Panc1 (cell line): ENCODE measurements around the gene SCAF4.

Experiments
- POLR2AphosphoS5 ChIP-seq: IDR thresholded peaks from 2 replicates; pipeline ENCODE4 v1.6.1; 2012; ENCODE audit warnings: mild to moderate bottlenecking, low read depth, low read length, moderate library complexity
- SIN3A ChIP-seq: IDR thresholded peaks from 2 replicates; pipeline ENCODE4 v1.6.1; 2012; ENCODE audit warnings: low read depth, mild to moderate bottlenecking, low read length, moderate library complexity, borderline replicate concordance; ENCODE audit not compliant: insufficient read depth
- TCF7L2 ChIP-seq: IDR thresholded peaks from 2 replicates; pipeline ENCODE4 v1.6.1; 2011; ENCODE audit warnings: mild to moderate bottlenecking, low read depth, low read length, inconsistent platforms
- TF ChIP-seq, protein P1 (sequence below): fragments of 450-650 bp; IDR thresholded peaks from 2 replicates; pipeline ENCODE4 v1.5.1; 2017; ENCODE audit warnings: mild to moderate bottlenecking
- TF ChIP-seq, protein P2 (sequence below), 2 experiments: IDR thresholded peaks; 2 replicates each; pipeline ENCODE4 v1.6.1; 2011 to 2012; ENCODE audit warnings: low read depth in 2 of 2, control low read depth in 1 of 2, low read length in 1 of 2, mild to moderate bottlenecking in 1 of 2, moderate library complexity in 1 of 2; ENCODE audit not compliant: insufficient read depth in 1 of 2

DNA sequence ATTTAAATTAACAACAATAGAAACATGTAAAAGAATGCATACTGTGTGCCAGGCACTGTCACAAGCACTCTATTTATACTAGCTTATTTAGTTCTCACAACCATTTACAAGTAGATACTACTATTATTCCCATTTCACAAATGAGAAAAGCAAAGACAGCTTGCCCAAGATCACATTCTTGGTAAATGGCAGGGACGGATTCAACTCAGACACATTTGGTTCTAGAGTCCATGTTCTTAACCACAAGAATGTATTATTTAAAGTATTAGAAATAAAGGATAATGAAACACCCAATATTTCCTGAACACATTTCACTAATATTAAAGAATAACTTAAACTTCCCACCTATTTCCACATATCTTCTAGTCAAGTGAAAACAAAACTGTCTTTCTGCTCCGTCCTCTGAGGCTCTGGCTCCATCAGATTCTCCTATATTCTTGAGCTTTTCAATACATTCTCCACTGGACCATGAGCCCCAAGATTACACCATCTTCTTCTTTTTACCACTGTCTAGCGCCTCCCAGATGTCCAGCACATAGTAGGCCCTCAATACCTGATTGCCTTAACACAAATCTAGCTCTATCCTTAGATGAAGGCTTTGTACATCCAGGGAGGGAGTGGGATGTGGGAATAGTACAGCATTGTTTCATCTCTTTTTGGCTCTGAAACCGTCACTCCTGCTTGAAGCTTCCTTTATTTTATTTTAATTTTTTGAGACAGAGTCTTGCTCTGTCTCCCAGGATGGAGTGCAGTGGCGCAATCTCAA, 43.1 kb downstream of the SCAF4 start:
- TF ChIP-seq, protein P1, sequence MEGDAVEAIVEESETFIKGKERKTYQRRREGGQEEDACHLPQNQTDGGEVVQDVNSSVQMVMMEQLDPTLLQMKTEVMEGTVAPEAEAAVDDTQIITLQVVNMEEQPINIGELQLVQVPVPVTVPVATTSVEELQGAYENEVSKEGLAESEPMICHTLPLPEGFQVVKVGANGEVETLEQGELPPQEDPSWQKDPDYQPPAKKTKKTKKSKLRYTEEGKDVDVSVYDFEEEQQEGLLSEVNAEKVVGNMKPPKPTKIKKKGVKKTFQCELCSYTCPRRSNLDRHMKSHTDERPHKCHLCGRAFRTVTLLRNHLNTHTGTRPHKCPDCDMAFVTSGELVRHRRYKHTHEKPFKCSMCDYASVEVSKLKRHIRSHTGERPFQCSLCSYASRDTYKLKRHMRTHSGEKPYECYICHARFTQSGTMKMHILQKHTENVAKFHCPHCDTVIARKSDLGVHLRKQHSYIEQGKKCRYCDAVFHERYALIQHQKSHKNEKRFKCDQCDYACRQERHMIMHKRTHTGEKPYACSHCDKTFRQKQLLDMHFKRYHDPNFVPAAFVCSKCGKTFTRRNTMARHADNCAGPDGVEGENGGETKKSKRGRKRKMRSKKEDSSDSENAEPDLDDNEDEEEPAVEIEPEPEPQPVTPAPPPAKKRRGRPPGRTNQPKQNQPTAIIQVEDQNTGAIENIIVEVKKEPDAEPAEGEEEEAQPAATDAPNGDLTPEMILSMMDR: no peak
- no peak for TF ChIP-seq POLR2AphosphoS5
- TF ChIP-seq, protein P2, sequence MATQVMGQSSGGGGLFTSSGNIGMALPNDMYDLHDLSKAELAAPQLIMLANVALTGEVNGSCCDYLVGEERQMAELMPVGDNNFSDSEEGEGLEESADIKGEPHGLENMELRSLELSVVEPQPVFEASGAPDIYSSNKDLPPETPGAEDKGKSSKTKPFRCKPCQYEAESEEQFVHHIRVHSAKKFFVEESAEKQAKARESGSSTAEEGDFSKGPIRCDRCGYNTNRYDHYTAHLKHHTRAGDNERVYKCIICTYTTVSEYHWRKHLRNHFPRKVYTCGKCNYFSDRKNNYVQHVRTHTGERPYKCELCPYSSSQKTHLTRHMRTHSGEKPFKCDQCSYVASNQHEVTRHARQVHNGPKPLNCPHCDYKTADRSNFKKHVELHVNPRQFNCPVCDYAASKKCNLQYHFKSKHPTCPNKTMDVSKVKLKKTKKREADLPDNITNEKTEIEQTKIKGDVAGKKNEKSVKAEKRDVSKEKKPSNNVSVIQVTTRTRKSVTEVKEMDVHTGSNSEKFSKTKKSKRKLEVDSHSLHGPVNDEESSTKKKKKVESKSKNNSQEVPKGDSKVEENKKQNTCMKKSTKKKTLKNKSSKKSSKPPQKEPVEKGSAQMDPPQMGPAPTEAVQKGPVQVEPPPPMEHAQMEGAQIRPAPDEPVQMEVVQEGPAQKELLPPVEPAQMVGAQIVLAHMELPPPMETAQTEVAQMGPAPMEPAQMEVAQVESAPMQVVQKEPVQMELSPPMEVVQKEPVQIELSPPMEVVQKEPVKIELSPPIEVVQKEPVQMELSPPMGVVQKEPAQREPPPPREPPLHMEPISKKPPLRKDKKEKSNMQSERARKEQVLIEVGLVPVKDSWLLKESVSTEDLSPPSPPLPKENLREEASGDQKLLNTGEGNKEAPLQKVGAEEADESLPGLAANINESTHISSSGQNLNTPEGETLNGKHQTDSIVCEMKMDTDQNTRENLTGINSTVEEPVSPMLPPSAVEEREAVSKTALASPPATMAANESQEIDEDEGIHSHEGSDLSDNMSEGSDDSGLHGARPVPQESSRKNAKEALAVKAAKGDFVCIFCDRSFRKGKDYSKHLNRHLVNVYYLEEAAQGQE (IDR thresholded peaks at IDR 0.05; ENCODE audit: insufficient read depth in 1 of 2, low read depth in 2 of 2, low read length in 1 of 2): no peak
- no peak for TF ChIP-seq SIN3A
- no peak for TF ChIP-seq TCF7L2
